GM10266 (cell line): Measurements from ENCODE around the gene BCAP29.

Source experiments
- DNase-seq: peaks from one replicate; pipeline ENCODE4 v3.0.0; 2012; ENCODE audit errors: extremely low spot score
- CTCF ChIP-seq: IDR thresholded peaks from 2 replicates; pipeline ENCODE4 v1.5.1; 2012; ENCODE audit warnings: mild to moderate bottlenecking, low read depth; ENCODE audit not compliant: control insufficient read depth, insufficient read depth; ENCODE audit errors: missing control alignments

The BCAP29 gene

GRCh38 chr7:107609811-107610261, 29.8 kb downstream of the BCAP29 start:
- no peak for TF ChIP-seq CTCF
- no peak for DNase-seq

GRCh38 chr7:107610323-107610722, 30.3 kb downstream of the BCAP29 start:
- TF ChIP-seq CTCF: no peak
- DNase-seq: no peak

- TF ChIP-seq CTCF: no peak
- no peak for DNase-seq
Measured at GRCh38 chr7:107613439-107613838, 33.4 kb downstream of the BCAP29 start.

GRCh38 chr7:107613948-107614347, 33.9 kb downstream of the BCAP29 start:
- DNase-seq: no peak
- no peak for TF ChIP-seq CTCF

- no peak for TF ChIP-seq CTCF
- no peak for DNase-seq
Measured at GRCh38 chr7:107614425-107614824, 34.4 kb downstream of the BCAP29 start.

- TF ChIP-seq CTCF: no peak
- DNase-seq: no peak
Measured at GRCh38 chr7:107615910-107616680, 36.0 kb downstream of the BCAP29 start.

- TF ChIP-seq CTCF: no peak
- no peak for DNase-seq
Measured at GRCh38 chr7:107622429-107622828, 42.4 kb downstream of the BCAP29 start.
